Measurements from ENCODE around the gene PIGL.

- no peak for TF ChIP-seq CTCF (IDR thresholded peaks at IDR 0.05)
- TF ChIP-seq POLR2A (IDR thresholded peaks at IDR 0.05): no peak
- TF ChIP-seq POLR2AphosphoS5 (IDR thresholded peaks at IDR 0.05): no peak
These were observed 144.9 kb downstream of the PIGL start for GRCh38 chr17:16361874-16362273.

Measured in breast epithelium (tissue), 3 donors.